ENCODE data around the gene FHL2. TPM values are rescaled to one million over a fixed set of nuclear protein-coding genes. Genes with fewer than 3 reads are reported as not detected.

FHL2 gene
- total RNA-seq, 2 experiments from 2014 or later = not detected

- TF ChIP-seq, protein P1, sequence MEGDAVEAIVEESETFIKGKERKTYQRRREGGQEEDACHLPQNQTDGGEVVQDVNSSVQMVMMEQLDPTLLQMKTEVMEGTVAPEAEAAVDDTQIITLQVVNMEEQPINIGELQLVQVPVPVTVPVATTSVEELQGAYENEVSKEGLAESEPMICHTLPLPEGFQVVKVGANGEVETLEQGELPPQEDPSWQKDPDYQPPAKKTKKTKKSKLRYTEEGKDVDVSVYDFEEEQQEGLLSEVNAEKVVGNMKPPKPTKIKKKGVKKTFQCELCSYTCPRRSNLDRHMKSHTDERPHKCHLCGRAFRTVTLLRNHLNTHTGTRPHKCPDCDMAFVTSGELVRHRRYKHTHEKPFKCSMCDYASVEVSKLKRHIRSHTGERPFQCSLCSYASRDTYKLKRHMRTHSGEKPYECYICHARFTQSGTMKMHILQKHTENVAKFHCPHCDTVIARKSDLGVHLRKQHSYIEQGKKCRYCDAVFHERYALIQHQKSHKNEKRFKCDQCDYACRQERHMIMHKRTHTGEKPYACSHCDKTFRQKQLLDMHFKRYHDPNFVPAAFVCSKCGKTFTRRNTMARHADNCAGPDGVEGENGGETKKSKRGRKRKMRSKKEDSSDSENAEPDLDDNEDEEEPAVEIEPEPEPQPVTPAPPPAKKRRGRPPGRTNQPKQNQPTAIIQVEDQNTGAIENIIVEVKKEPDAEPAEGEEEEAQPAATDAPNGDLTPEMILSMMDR (conservative IDR thresholded peaks at IDR 0.05; ENCODE audit: low read length) = no peak
- no peak for TF ChIP-seq EZH2phosphoT487 (IDR thresholded peaks at IDR 0.05; ENCODE audit: borderline replicate concordance, low read depth, low read length)
- H3K9me2 ChIP-seq (ENCODE audit: insufficient read depth, low read length) = no peaks in the 10 kb centered on the region
- H4K20me1 ChIP-seq (ENCODE audit: insufficient read depth, low read length) = no peaks in the 10 kb centered on the region
- H3K4me2 ChIP-seq (ENCODE audit: low read length) = no peak overlapping the region
- BruUV-seq (replicated peaks) = no TSS peak
- no peak overlapping the region for H3K27ac ChIP-seq (ENCODE audit: low read depth, low read length, poor library complexity, severe bottlenecking)
- H3K4me3 ChIP-seq (ENCODE audit: low read depth, low read length, poor library complexity, severe bottlenecking) = no peak overlapping the region
- H3K36me3 ChIP-seq (ENCODE audit: insufficient read depth, low read length) = no peaks in the 10 kb centered on the region
- H3K9me3 ChIP-seq (ENCODE audit: low read length) = no peaks in the 10 kb centered on the region
- no peak for DNase-seq (ENCODE audit: low spot score)
- intact Hi-C loops (cut with micrococcal nuclease; ENCODE audit: unreplicated experiment) = no loop called here
- H3K79me2 ChIP-seq (ENCODE audit: insufficient read depth, low read depth, low read length) = no peaks in the 10 kb centered on the region
- no peak overlapping the region for H2AFZ ChIP-seq (ENCODE audit: low read length)
- no peaks in the 10 kb centered on the region for H3K4me1 ChIP-seq (ENCODE audit: insufficient read depth, low read length, poor library complexity, severe bottlenecking)
- CTCF ChIA-PET (ENCODE audit: unreplicated experiment) = no interaction called here
- POLR2A ChIA-PET = no interaction called here
Measured at GRCh38 chr2:105438104-105438929, 39.5 kb upstream of the FHL2 start.

GRCh38 chr2:105437708-105438103 lies 38.9 kb upstream of the FHL2 start:
- Histone ChIP-seq H3K9me3 (ENCODE audit: low read length) (no peaks in the 10 kb centered on the region), H3K4me3 (ENCODE audit: low read depth, low read length, poor library complexity, severe bottlenecking) (no peak overlapping the region), H3K9me2 (ENCODE audit: insufficient read depth, low read length) (no peaks in the 10 kb centered on the region), H2AFZ (ENCODE audit: low read length) (no peak overlapping the region), H3K36me3 (ENCODE audit: insufficient read depth, low read length) (no peaks in the 10 kb centered on the region), H3K4me1 (ENCODE audit: insufficient read depth, low read length, poor library complexity, severe bottlenecking) (no peaks in the 10 kb centered on the region), H3K4me2 (ENCODE audit: low read length) (no peak overlapping the region), H3K79me2 (ENCODE audit: insufficient read depth, low read depth, low read length) (no peaks in the 10 kb centered on the region), H3K27ac (ENCODE audit: low read depth, low read length, poor library complexity, severe bottlenecking) (no peak overlapping the region), H4K20me1 (ENCODE audit: insufficient read depth, low read length) (no peaks in the 10 kb centered on the region)
- ChIA-PET CTCF (ENCODE audit: unreplicated experiment) (no interaction called here), POLR2A (no interaction called here)
- TF ChIP-seq, protein P1 (conservative IDR thresholded peaks at IDR 0.05; ENCODE audit: low read length) = no peak
- TF ChIP-seq EZH2phosphoT487 (IDR thresholded peaks at IDR 0.05; ENCODE audit: borderline replicate concordance, low read depth, low read length) = no peak
- BruUV-seq (replicated peaks) = no TSS peak
- intact Hi-C loops (cut with micrococcal nuclease; ENCODE audit: unreplicated experiment) = no loop called here
- no peak for DNase-seq (ENCODE audit: low spot score)

DNA sequence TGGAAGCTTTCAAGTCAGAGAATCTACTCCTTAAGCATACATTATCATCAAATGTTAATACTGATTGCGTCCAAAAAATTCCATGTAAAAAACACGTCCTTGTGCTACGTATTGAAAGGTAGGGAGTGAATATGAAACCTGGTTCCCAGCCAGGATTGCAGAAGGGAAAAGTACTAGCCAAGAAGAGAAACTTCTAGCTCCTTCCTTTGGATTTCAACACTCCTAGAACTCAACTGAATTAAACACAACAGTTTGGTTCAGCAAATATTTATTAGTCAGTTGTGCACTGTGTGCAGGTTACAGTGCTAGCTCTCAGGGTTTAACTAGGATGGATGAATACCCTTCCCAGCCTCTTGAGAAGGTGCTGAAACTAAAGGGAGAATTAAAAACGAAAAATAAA lies 33.9 kb upstream of the FHL2 start:
- no peaks in the 10 kb centered on the region for H4K20me1 ChIP-seq (ENCODE audit: insufficient read depth, low read length)
- no peak overlapping the region for H3K4me3 ChIP-seq (ENCODE audit: low read depth, low read length, poor library complexity, severe bottlenecking)
- H3K9me2 ChIP-seq (ENCODE audit: insufficient read depth, low read length) = no peaks in the 10 kb centered on the region
- no peaks in the 10 kb centered on the region for H3K9me3 ChIP-seq (ENCODE audit: low read length)
- CTCF ChIA-PET (ENCODE audit: unreplicated experiment) = no interaction called here
- BruUV-seq (replicated peaks) = no TSS peak
- intact Hi-C loops (cut with micrococcal nuclease; ENCODE audit: unreplicated experiment) = no loop called here
- POLR2A ChIA-PET = interaction anchor here (0.7 kb wide), 1 partner anchor 239 kb away, joined by 4 read pairs; no protein-coding TSS in a partner anchor
- no peaks in the 10 kb centered on the region for H3K4me1 ChIP-seq (ENCODE audit: insufficient read depth, low read length, poor library complexity, severe bottlenecking)
- no peak overlapping the region for H2AFZ ChIP-seq (ENCODE audit: low read length)
- no peak for TF ChIP-seq EZH2phosphoT487 (IDR thresholded peaks at IDR 0.05; ENCODE audit: borderline replicate concordance, low read depth, low read length)
- TF ChIP-seq, protein P1 (conservative IDR thresholded peaks at IDR 0.05; ENCODE audit: low read length) = no peak
- no peak overlapping the region for H3K4me2 ChIP-seq (ENCODE audit: low read length)
- H3K79me2 ChIP-seq (ENCODE audit: insufficient read depth, low read depth, low read length) = no peaks in the 10 kb centered on the region
- H3K36me3 ChIP-seq (ENCODE audit: insufficient read depth, low read length) = no peaks in the 10 kb centered on the region
- H3K27ac ChIP-seq (ENCODE audit: low read depth, low read length, poor library complexity, severe bottlenecking) = no peak overlapping the region
- no peak for DNase-seq (ENCODE audit: low spot score)

Data from OCI-LY7 (cell line).